Fibroblast of lung (primary cell): ENCODE measurements around the gene CEACAM6.

Source experiments
- CTCF ChIP-seq, 2 donors: IDR thresholded peaks in 1 of 2; conservative IDR thresholded peaks in 1 of 2; 1 replicate in 1 of 2; 2 replicates in 1 of 2; pipeline ENCODE4 v1.5.1; 2011 to 2012; ENCODE audit warnings: low read length in 2 of 2, control low read depth in 1 of 2, inconsistent platforms in 1 of 2, low read depth in 1 of 2, mild to moderate bottlenecking in 1 of 2
- EZH2 ChIP-seq: IDR thresholded peaks from 2 replicates; pipeline ENCODE4 v1.5.1; 2012; ENCODE audit warnings: low read length, control low read depth, mild to moderate bottlenecking; ENCODE audit errors: missing control alignments

- TF ChIP-seq CTCF (conservative IDR thresholded peaks at IDR 0.05 in 1 of 2, IDR thresholded peaks at IDR 0.05 in 1 of 2; ENCODE audit: low read depth in 1 of 2, low read length in 2 of 2) (no peak), EZH2 (no peak)
Observed at GRCh38 chr19:41748012-41748411, 7.3 kb upstream of the CEACAM6 start.
